Measurements from ENCODE around the gene BRCA2. TPM values are rescaled to one million over a fixed set of nuclear protein-coding genes. Genes with fewer than 3 reads are reported as not detected.

Gene BRCA2
- total and polyA plus RNA-seq, 9 of the 15 experiments (the other 6 are each of a cell fraction or from before 2014, with no cell fraction given): 4.1 to 17.3 (median 5.8) TPM

- H3K4me1 ChIP-seq (replicated peaks in 1 of 2; ENCODE audit: control insufficient read depth in 2 of 2, insufficient read depth in 2 of 2, low read length in 2 of 2): no peaks in the 10 kb centered on the region
- H3K9me3 ChIP-seq (replicated peaks; ENCODE audit: control insufficient read depth, insufficient read depth, low read depth, low read length): no peaks in the 10 kb centered on the region
- DNase-seq (ENCODE audit: extremely low read depth in 1 of 4, low spot score in 3 of 4): no peak
- CTCF ChIA-PET (ENCODE audit: low intra/inter-chr PET ratio): no interaction called here
- H3K4me2 ChIP-seq (ENCODE audit: insufficient read depth, low read length): no peak overlapping the region
- H3K27me3 ChIP-seq (ENCODE audit: control insufficient read depth in 2 of 2, insufficient read depth in 2 of 2, low read length in 2 of 2): peaks cover 12 to 22% of the 10 kb centered on the region in 2 experiments; a peak in 4 of 5 replicates
- H3K79me2 ChIP-seq (ENCODE audit: control insufficient read depth, insufficient read depth, low read length): no peaks in the 10 kb centered on the region
- no peak overlapping the region for H3K9ac ChIP-seq (ENCODE audit: insufficient read depth in 1 of 2, low read depth in 2 of 2, low read length in 2 of 2)
- H4K20me1 ChIP-seq (replicated peaks; ENCODE audit: control insufficient read depth, insufficient read depth, low read length): no peaks in the 10 kb centered on the region
- ATAC-seq: no peak
- no TSS peak for BruUV-seq (replicated peaks)
- H3K9me1 ChIP-seq (ENCODE audit: control insufficient read depth, insufficient read depth, low read length): no peaks in the 10 kb centered on the region
- no peak overlapping the region for H2AFZ ChIP-seq (ENCODE audit: low read depth, low read length)
- H3K4me3 ChIP-seq: no peak overlapping the region
- WGBS (ENCODE audit: insufficient coverage, low coverage, missing lambda C conversion rate): 0% methylated on average over 8 of the region's 8 CpGs
- FAIRE-seq: no peak
- intact Hi-C loops (cut with micrococcal nuclease): no loop called here
- TF ChIP-seq HNRNPH1 (optimal IDR thresholded peaks at IDR 0.05; ENCODE audit: low read depth, low read length): no peak
- TF ChIP-seq ZBTB49 (CRISPR knock-in tag; IDR thresholded peaks at IDR 0.05; ENCODE audit: borderline replicate concordance): no peak
- in situ Hi-C loops (cut with MboI): loop anchor here (25.0 kb wide), 1 partner anchor 388 kb away; no protein-coding TSS in a partner anchor
- no peak overlapping the region for H3K27ac ChIP-seq (ENCODE audit: extremely low read depth, low read depth, low read length)
- POLR2A ChIA-PET: interaction anchor here (0.7 to 1.2 kb wide), 2 partner anchors 10 to 15 kb away, joined by 3 to 6 read pairs; partner anchors contain the start of genes BRCA2 and ZAR1L
- H3K36me3 ChIP-seq (ENCODE audit: control insufficient read depth, insufficient read depth, low read length): no peaks in the 10 kb centered on the region
Observed at GRCh38 chr13:32300406-32300805, 14.9 kb upstream of the BRCA2 start.

GRCh38 chr13:32300920-32301319 lies 14.4 kb upstream of the BRCA2 start:
- H3K4me2 ChIP-seq (ENCODE audit: insufficient read depth, low read length): no peak overlapping the region
- no peaks in the 10 kb centered on the region for H4K20me1 ChIP-seq (replicated peaks; ENCODE audit: control insufficient read depth, insufficient read depth, low read length)
- no peaks in the 10 kb centered on the region for H3K9me1 ChIP-seq (ENCODE audit: control insufficient read depth, insufficient read depth, low read length)
- H3K4me3 ChIP-seq: no peak overlapping the region
- no peak overlapping the region for H3K9ac ChIP-seq (ENCODE audit: insufficient read depth in 1 of 2, low read depth in 2 of 2, low read length in 2 of 2)
- H3K9me3 ChIP-seq (replicated peaks; ENCODE audit: control insufficient read depth, insufficient read depth, low read depth, low read length): no peaks in the 10 kb centered on the region
- peaks cover 12 to 22% of the 10 kb centered on the region in 2 experiments; a peak in 4 of 5 replicates for H3K27me3 ChIP-seq (ENCODE audit: control insufficient read depth in 2 of 2, insufficient read depth in 2 of 2, low read length in 2 of 2)
- no peak for ATAC-seq
- 0% methylated on average over 1 of the region's 1 CpG for WGBS (ENCODE audit: insufficient coverage, low coverage, missing lambda C conversion rate)
- DNase-seq (ENCODE audit: extremely low read depth in 1 of 4, low spot score in 3 of 4): no peak
- ChIA-PET POLR2A (interaction anchor here (0.7 to 1.2 kb wide), 2 partner anchors 11 to 14 kb away, joined by 3 to 6 read pairs; partner anchors contain the start of genes BRCA2 and ZAR1L), CTCF (ENCODE audit: low intra/inter-chr PET ratio) (no interaction called here)
- intact Hi-C loops (cut with micrococcal nuclease): no loop called here
- H3K4me1 ChIP-seq (replicated peaks in 1 of 2; ENCODE audit: control insufficient read depth in 2 of 2, insufficient read depth in 2 of 2, low read length in 2 of 2): no peaks in the 10 kb centered on the region
- H2AFZ ChIP-seq (ENCODE audit: low read depth, low read length): no peak overlapping the region
- in situ Hi-C loops (cut with MboI): loop anchor here (25.0 kb wide), 1 partner anchor 389 kb away; no protein-coding TSS in a partner anchor
- no peak for FAIRE-seq
- H3K36me3 ChIP-seq (ENCODE audit: control insufficient read depth, insufficient read depth, low read length): no peaks in the 10 kb centered on the region
- BruUV-seq (replicated peaks): no TSS peak
- H3K27ac ChIP-seq (ENCODE audit: extremely low read depth, low read depth, low read length): no peak overlapping the region
- no peaks in the 10 kb centered on the region for H3K79me2 ChIP-seq (ENCODE audit: control insufficient read depth, insufficient read depth, low read length)
- TF ChIP-seq CREM (IDR thresholded peaks at IDR 0.05; ENCODE audit: low read depth) (no peak), ZNF146 (CRISPR knock-in tag; IDR thresholded peaks at IDR 0.05; ENCODE audit: unreplicated experiment) (no peak), ID3 (CRISPR knock-in tag; IDR thresholded peaks at IDR 0.05) (no peak), ID3 (tag; IDR thresholded peaks at IDR 0.05) (no peak), ZFPM2 (CRISPR knock-in tag; IDR thresholded peaks at IDR 0.05) (no peak), ZNF507 (tag; conservative IDR thresholded peaks at IDR 0.05) (no peak), E2F8 (IDR thresholded peaks at IDR 0.05; ENCODE audit: low read depth, partially characterized antibody) (no peak), PTBP1 (IDR thresholded peaks at IDR 0.05; ENCODE audit: low read depth, low read length) (no peak), ZNF408 (CRISPR knock-in tag; IDR thresholded peaks at IDR 0.05; ENCODE audit: low read depth) (no peak)
